ENCODE measurements around the gene PRPF40A. TPM values are rescaled to one million over a fixed set of nuclear protein-coding genes. Genes with fewer than 3 reads are reported as not detected.
"Not testable (repeated sequence)": the region's sequence is repeated elsewhere in the genome, so short reads cannot be mapped to it uniquely, and the experiment has no call there.

PRPF40A gene
- total and polyA plus RNA-seq, 2 experiments from 2014 or later = 101 to 125 TPM

DNA sequence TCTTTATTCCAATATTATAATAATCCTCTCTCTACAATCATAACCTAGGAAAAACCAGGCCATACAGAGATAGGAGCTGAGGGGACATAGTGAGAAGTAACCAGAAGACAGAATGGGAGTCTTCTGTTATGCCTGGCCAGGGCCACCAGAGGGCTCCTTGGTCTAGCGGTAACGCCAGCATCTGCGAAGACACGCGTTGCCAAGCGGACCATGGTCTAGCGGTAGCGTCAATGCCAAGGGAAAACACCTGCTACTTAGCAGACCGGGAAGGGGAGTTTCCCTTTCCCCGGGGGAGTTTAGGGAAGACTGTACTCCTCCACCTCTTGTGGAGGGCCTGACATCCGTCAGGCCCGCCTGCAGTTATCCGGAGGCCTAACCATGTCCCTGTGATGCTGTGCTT is 37.8 kb upstream of the PRPF40A start:
- peak; percentile 29 for DNase-seq (ENCODE audit: low spot score)
- no peaks in the 10 kb centered on the region for H3K79me2 ChIP-seq
- 78% methylated on average over 13 of the region's 13 CpGs for WGBS (ENCODE audit: low lambda C conversion rate, missing lambda C conversion rate)

DNA sequence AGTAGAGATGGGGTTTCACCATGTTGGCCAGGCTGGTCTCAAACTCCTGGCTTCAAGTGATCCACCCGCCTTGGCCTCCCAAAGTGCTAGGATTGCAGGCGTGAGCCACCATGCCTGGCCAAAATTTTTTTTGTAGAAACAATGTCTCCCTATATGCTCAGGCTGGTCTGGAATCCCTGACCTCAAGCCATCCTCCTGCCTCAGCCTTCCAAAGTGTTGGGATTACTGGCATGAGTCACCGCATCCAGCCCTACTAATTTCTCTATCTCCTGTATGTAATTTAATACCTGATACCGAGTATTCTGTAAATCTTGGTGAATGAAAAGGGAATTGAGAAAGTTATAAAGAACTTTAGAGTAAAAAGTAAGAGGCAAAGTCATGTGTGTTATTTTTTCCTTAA is 30.5 kb upstream of the PRPF40A start:
- H3K4me1 ChIP-seq (ENCODE audit: insufficient read depth); H3K79me2 ChIP-seq; H2AFZ ChIP-seq; DNase-seq (ENCODE audit: low spot score); H3K27me3 ChIP-seq; H3K27ac ChIP-seq; H3K4me2 ChIP-seq; H3K9me3 ChIP-seq (ENCODE audit: low read depth); H3K4me3 ChIP-seq; H3K9me2 ChIP-seq (replicated peaks; ENCODE audit: insufficient read depth); H4K20me1 ChIP-seq (ENCODE audit: insufficient read depth, poor library complexity, severe bottlenecking); H3K36me3 ChIP-seq (replicated peaks; ENCODE audit: insufficient read depth, low read depth): not testable (repeated sequence)
- WGBS (ENCODE audit: low lambda C conversion rate, missing lambda C conversion rate) = 81% methylated on average over 4 of the region's 4 CpGs

More for the DNA sequence above, 37.8 kb upstream of the PRPF40A start:
- Histone ChIP-seq H2AFZ (no peak overlapping the region), H3K27ac (no peak overlapping the region), H3K4me2 (no peak overlapping the region), H3K36me3 (replicated peaks; ENCODE audit: insufficient read depth, low read depth) (no peaks in the 10 kb centered on the region), H3K9me3 (ENCODE audit: low read depth) (no peaks in the 10 kb centered on the region), H3K4me1 (ENCODE audit: insufficient read depth) (no peaks in the 10 kb centered on the region), H4K20me1 (ENCODE audit: insufficient read depth, poor library complexity, severe bottlenecking) (no peaks in the 10 kb centered on the region), H3K4me3 (no peak overlapping the region), H3K9me2 (replicated peaks; ENCODE audit: insufficient read depth) (no peaks in the 10 kb centered on the region), H3K27me3 (no peaks in the 10 kb centered on the region)
- TF ChIP-seq, protein P1, sequence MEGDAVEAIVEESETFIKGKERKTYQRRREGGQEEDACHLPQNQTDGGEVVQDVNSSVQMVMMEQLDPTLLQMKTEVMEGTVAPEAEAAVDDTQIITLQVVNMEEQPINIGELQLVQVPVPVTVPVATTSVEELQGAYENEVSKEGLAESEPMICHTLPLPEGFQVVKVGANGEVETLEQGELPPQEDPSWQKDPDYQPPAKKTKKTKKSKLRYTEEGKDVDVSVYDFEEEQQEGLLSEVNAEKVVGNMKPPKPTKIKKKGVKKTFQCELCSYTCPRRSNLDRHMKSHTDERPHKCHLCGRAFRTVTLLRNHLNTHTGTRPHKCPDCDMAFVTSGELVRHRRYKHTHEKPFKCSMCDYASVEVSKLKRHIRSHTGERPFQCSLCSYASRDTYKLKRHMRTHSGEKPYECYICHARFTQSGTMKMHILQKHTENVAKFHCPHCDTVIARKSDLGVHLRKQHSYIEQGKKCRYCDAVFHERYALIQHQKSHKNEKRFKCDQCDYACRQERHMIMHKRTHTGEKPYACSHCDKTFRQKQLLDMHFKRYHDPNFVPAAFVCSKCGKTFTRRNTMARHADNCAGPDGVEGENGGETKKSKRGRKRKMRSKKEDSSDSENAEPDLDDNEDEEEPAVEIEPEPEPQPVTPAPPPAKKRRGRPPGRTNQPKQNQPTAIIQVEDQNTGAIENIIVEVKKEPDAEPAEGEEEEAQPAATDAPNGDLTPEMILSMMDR (IDR thresholded peaks at IDR 0.05; ENCODE audit: poor library complexity) = peak; percentile 38
- TF ChIP-seq EZH2phosphoT487 (IDR thresholded peaks at IDR 0.05; ENCODE audit: low read depth, severe bottlenecking, unreplicated experiment) (no peak), EZH2 (IDR thresholded peaks at IDR 0.05; ENCODE audit: borderline replicate concordance) (no peak)

DNA sequence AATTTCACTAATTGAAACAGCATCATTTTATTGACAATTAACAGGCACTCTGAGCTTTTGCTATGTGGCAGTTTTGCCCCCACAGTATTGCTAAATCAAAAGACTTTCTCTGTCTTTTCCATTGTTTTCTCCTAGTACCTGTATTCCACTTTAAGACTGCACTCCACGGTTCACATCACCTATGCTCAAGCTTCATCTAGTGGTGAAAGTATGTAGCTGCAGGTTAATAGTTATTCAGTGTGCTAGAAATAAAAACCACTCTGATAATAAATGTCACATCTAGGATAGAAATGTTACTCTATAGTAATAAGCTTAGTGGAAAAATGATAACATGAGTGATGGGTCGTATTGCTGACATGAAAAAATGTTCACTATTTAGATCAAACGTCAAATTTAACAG is 25.7 kb upstream of the PRPF40A start:
- H3K9me3 ChIP-seq (ENCODE audit: low read depth) = no peaks in the 10 kb centered on the region
- no peak overlapping the region for H3K27ac ChIP-seq
- no peaks in the 10 kb centered on the region for H3K9me2 ChIP-seq (replicated peaks; ENCODE audit: insufficient read depth)
- H4K20me1 ChIP-seq (ENCODE audit: insufficient read depth, poor library complexity, severe bottlenecking) = no peaks in the 10 kb centered on the region
- H3K4me1 ChIP-seq (ENCODE audit: insufficient read depth) = no peaks in the 10 kb centered on the region
- no peaks in the 10 kb centered on the region for H3K27me3 ChIP-seq
- no peak overlapping the region for H2AFZ ChIP-seq
- H3K4me2 ChIP-seq = no peak overlapping the region
- peak; percentile 25 for DNase-seq (ENCODE audit: low spot score)
- no peak overlapping the region for H3K4me3 ChIP-seq
- no peak for TF ChIP-seq EZH2phosphoT487 (IDR thresholded peaks at IDR 0.05; ENCODE audit: low read depth, severe bottlenecking, unreplicated experiment)
- TF ChIP-seq, protein P1 (IDR thresholded peaks at IDR 0.05; ENCODE audit: poor library complexity) = peak; percentile 45
- no peaks in the 10 kb centered on the region for H3K36me3 ChIP-seq (replicated peaks; ENCODE audit: insufficient read depth, low read depth)
- peaks cover 2% of the 10 kb centered on the region for H3K79me2 ChIP-seq
- WGBS (ENCODE audit: low lambda C conversion rate, missing lambda C conversion rate) = 66% methylated on average over 3 of the region's 3 CpGs

DNA sequence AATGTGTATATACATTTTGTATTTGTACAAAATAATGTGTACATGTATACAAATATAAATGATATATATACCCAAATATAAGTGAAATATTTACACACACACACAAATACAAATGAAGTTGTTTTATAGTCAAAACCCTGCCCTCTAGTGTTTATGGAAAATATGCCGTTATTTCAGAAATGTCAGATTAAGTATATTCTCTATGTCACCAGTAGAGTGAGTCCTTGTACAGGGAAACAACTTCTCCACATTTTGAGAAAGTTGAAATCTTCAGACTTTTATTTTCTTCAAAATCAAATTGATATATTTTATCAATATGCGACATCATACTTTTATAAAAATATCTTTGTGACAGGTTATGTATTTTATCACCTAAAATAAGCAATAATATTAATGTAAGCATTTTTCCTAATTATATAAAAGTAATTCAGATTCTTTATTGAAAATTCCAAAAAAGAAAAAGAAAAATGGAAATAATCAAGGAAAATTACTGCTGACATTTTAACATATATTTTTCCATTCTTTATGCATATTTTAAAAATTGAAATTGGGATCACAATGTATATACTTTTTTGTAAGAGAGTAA is 23.6 kb upstream of the PRPF40A start:
- Histone ChIP-seq H4K20me1 (ENCODE audit: insufficient read depth, poor library complexity, severe bottlenecking) (no peaks in the 10 kb centered on the region), H3K27ac (no peak overlapping the region), H3K9me2 (replicated peaks; ENCODE audit: insufficient read depth) (no peaks in the 10 kb centered on the region), H3K4me2 (no peak overlapping the region), H3K79me2 (peaks cover 2% of the 10 kb centered on the region), H3K36me3 (replicated peaks; ENCODE audit: insufficient read depth, low read depth) (no peaks in the 10 kb centered on the region), H3K9me3 (ENCODE audit: low read depth) (no peaks in the 10 kb centered on the region), H3K4me1 (ENCODE audit: insufficient read depth) (no peaks in the 10 kb centered on the region), H2AFZ (no peak overlapping the region), H3K27me3 (no peaks in the 10 kb centered on the region), H3K4me3 (no peak overlapping the region)
- TF ChIP-seq EZH2 (IDR thresholded peaks at IDR 0.05; ENCODE audit: borderline replicate concordance) = no peak
- TF ChIP-seq EZH2phosphoT487 (IDR thresholded peaks at IDR 0.05; ENCODE audit: low read depth, severe bottlenecking, unreplicated experiment) = no peak
- TF ChIP-seq, protein P1 (IDR thresholded peaks at IDR 0.05; ENCODE audit: poor library complexity) = peak; percentile 98
- 58% methylated on average over 2 of the region's 2 CpGs for WGBS (ENCODE audit: low lambda C conversion rate, missing lambda C conversion rate)
- DNase-seq (ENCODE audit: low spot score) = peak; percentile 62

DNA sequence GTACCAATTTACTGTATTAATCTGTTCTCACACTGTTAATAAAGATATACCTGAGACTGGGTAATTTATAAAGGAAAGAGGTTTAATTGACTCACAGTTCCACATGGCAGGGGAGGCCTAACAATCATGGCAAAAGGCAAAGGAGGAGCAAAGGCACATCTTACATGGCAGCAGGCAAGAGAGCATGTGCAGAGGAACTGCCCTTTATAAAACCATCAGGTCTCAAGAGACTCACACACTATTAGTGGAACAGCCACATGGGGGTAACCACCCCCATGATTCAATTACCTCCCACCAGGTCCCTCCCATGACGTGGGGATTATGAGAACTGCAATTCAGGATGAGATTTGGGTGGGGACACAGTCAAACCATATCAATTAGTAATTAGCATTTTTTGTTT is 22.4 kb upstream of the PRPF40A start:
- H4K20me1 ChIP-seq (ENCODE audit: insufficient read depth, poor library complexity, severe bottlenecking); H3K4me2 ChIP-seq; H2AFZ ChIP-seq; H3K9me2 ChIP-seq (replicated peaks; ENCODE audit: insufficient read depth); H3K27ac ChIP-seq; H3K4me1 ChIP-seq (ENCODE audit: insufficient read depth); H3K4me3 ChIP-seq; DNase-seq (ENCODE audit: low spot score); H3K27me3 ChIP-seq; H3K36me3 ChIP-seq (replicated peaks; ENCODE audit: insufficient read depth, low read depth); H3K79me2 ChIP-seq; H3K9me3 ChIP-seq (ENCODE audit: low read depth): not testable (repeated sequence)
- WGBS (ENCODE audit: low lambda C conversion rate, missing lambda C conversion rate) = 100% methylated on average over 1 of the region's 1 CpG
